IPS-NIHi7 (cell line): ENCODE data around the gene SDS.

ENCODE experiments used
- DNase-seq: peaks from one replicate; pipeline ENCODE4 v3.0.0; 2012; ENCODE audit warnings: mixed read lengths; ENCODE audit errors: extremely low spot score

SDS gene

GRCh38 chr12:113403435-113404415 lies at the start of gene SDS:
SDS (minus strand) TSS chr12:113403887; CDS start chr12:113399708, 4,179 bp downstream.
- DNase-seq: no peak

GRCh38 chr12:113453330-113453729 lies 49.6 kb upstream of the SDS start:
- no peak for DNase-seq

DNA sequence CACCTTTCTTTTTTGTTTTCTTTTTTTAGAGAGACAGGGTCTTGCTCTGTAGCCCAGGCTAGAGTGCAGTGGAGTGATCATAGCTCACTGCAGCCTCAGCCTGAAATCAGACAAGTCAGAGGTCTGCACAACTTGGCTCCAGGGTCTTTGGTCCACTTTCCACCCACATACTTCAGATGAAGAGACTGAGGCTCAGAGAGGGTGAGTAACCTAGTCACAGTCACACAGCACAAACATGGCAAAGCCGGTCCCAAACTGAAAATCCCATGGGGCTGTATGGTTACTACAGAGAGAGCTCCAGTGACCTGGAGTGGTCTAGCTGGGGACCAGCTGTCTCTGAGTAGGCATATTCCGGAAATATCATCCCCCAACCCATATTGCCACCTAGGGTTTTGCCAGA lies 48.8 kb upstream of the SDS start:
- DNase-seq: no peak

GRCh38 chr12:113449839-113450238 lies 46.2 kb upstream of the SDS start:
- DNase-seq: no peak

DNA sequence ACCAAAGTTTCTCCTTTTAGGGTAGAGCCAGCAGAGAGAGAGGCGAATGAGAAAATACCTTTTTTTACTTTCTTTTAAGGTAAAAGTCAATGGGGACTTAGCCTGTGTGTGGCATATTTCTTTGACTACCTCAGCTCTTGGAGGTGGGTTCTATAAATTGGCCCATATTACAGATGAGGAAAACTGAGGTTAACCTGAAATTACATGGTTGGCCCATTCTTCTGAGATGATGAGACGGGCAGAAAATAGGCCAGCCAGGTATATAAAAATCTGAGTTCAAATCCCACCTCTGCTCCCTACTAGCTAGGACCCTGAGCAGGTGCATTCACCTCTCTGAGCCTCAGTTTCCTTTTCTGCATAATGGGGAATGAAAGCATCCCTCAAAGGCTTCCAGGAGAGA lies 45.6 kb upstream of the SDS start:
- DNase-seq: no peak

DNA sequence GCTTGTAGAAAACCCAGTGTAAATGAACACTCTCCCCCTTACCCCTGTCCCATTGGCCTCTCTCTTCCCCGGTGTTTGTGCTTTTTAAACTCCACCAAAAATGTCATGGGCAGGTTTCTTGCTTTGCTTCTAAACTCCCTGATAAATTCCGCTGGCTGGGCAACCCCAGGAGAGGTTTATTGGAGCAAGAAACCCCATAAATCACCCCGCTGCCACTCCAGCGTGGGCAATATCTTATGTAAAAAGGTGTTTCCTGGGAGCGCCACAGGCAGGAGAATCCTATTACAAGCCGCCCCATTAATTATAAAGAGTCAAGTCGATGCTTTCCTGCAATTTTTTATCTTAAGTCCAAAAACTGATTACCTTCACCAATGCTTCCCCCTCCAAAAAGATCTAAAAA lies 45.2 kb upstream of the SDS start:
- no peak for DNase-seq

DNA sequence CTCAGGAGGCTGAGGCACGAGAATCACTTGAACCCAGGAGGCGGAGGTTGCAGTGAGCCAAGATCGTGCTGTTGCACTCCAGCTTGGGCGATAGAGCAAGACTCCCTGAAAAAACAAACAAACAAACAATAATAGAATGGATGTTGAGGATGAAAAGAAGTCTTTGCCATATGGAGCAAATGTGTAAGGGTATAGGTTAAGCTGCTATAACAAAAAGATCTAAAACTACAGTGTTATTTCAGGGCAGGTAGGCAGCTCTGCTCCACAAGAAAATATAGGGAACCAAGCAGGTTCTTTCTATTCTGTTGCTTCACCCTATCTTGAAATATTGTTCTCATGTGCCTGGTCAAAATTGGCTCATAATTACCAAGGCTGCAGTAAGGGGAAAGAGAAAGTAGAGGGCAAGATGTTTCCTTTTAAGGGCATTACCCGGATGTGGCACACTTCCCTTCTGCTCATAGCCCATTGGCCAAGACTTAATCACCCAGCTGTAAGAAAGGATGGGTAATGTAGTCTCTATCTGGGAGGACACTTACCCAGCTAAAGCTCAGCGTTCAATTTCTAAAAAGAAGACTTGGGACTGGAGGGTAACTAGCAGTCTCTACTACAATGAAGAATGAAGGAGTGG lies 42.0 kb upstream of the SDS start:
- DNase-seq: no peak

DNA sequence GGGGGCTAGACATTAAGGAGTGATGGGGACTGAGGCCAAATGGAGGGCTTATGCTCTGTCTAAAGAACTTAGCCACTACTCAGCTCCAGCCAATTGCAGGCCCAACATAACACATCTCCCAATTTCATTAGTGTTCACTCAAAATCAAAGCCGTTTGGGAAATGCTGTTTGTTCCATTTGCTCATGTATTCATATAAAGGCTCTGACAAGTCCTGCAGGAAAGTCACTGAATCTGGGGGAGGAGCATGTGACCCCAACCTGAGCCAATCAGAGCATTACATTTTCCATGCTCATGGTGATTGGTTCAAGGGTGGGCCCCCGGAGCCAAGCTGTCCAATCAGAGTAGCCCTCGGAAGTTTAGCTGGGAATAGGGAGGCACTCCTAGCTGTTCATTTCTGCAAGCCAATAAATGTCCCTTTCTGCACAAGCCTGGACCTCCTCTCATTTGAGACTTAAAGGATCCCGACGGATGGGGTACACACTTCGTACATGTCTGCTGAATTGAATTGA lies 39.4 kb upstream of the SDS start:
- no peak for DNase-seq

- DNase-seq: no peak
Observed at GRCh38 chr12:113440947-113441782, 37.5 kb upstream of the SDS start.

DNA sequence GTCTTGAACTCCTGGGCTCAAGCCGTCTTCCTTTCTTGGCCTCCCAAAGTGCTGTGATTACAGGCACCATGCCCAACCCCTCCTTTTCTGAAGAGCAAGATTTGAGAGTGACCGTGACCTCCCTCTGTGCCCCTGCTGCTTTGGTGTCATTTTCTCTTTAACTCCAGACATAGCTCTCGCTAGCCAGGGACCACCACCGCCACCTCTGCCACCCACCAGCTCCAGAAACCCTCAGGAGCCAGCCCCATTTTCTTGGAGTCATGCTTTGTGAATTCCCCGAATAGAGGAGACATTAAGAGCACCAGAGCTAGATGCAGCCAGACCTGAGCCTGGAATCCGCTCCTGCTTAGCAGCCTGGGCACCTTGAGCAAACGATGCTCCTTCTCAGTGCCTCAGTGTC lies 36.6 kb upstream of the SDS start:
- no peak for DNase-seq

GRCh38 chr12:113439606-113440030 lies 35.9 kb upstream of the SDS start:
- DNase-seq: peak; percentile 88

DNA sequence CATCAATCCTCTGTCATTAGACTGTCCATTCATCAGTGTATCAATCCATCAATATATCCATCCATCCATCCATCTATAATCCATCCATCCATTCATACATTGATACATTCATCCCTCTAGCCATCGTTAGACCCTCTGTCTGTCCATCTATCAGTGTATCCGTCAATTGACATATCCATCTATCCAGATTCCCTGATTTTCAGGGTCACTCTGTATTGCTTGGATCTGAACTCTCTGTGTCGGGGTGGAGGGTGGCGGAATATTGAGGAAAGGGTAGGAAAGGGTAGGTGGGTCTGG lies 35.6 kb upstream of the SDS start:
- no peak for DNase-seq

DNA sequence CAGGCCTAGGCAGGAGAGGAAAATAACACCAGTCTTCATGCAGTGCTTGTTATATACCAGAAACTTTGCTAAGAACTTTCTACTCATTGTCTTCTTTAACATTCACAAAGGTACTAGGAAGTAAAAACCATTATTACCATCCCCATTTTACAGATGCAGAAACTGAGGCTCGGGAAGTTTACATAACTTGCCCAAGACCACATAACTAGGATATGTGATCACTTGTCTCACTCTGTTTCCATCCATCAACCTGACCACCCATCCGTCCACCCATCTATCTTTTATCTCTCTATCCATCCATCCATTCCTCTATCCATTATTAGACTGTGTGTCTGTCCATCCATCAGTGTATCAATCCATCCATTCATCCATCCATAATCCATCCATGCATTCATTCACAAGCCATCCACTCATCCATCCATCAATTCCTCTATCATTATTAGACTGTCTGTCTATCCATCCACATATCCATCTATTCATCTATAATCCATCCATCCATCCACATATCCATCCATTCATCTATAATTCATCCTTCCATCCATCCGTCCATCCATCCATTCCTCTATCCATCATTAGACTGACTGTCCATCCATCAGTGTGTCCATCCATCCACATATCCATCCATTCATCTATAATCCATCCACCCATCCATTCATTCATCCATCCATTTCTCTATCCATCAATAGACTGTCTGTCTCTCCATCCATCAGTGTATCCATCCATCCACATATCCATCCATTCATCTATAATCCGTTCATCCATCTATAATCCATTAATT lies 35.0 kb upstream of the SDS start:
- DNase-seq: no peak

DNA sequence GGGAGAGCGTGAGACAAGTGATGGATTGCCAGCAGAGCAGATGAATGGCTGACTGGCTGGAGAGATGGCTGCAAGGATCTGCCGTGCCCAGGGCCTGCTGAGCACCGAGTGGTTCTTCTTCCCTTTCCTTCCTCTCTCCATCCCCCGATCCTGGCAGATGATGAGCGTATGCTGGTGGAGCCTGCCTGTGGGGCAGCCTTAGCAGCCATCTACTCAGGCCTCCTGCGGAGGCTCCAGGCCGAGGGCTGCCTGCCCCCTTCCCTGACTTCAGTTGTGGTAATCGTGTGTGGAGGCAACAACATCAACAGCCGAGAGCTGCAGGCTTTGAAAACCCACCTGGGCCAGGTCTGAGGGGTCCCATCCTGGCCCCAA lies 34.0 kb upstream of the SDS start:
- no peak for DNase-seq

DNA sequence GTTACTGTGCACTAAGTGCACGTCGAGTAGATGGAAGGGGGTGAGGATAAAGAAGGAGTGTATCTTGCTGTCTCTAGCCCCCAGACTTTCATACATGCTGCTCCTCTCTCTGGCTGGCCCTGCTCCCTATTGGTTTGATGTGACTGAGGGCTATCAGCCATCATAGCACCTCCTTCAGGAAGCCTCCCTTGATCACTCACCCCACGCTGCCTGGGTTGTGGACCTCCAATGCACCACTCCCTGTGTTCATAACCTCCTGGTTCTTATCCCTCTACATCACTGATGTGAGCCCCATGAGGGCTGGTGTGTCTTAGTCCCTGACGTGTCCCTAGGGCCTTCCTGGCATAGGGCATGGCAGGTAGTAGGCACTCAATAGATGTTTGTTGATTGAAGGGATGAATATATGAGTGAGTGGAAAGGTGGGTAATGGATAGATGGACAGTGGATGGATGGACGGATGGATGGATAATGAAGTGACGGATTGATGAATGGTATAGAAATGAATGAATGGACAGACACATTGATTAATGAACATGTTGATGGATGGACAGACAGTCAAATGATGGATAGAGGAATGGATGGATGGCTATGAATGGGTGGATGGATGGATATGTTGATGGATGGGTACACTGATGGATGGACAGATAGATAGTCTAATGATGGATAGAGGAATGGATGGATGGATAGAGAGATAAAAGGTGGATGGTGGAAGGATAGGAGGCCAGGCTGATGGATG lies 33.5 kb upstream of the SDS start:
- no peak for DNase-seq

- no peak for DNase-seq
Observed at GRCh38 chr12:113436586-113436985, 32.9 kb upstream of the SDS start.

- DNase-seq: no peak
Observed at GRCh38 chr12:113435367-113435766, 31.7 kb upstream of the SDS start.

DNA sequence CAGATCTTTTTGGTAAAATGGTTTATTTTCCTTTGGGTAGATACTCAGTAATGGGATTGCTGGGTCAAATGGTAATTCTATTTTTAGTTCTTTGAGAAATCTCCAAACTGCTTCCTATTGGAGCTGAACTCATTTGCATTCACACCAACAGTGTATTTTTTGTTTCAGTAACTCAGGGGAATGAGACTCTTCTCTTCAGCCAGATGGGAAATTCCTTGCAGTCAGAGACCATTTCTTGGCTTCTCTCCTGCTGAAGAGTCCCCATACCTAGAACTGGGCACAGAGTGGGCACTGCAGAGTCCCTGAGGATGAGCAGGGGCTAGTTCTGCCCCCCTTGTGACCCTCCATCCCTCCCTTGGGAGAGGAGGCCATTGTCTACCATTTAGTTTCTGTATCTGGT lies 29.3 kb upstream of the SDS start:
- DNase-seq: no peak

DNA sequence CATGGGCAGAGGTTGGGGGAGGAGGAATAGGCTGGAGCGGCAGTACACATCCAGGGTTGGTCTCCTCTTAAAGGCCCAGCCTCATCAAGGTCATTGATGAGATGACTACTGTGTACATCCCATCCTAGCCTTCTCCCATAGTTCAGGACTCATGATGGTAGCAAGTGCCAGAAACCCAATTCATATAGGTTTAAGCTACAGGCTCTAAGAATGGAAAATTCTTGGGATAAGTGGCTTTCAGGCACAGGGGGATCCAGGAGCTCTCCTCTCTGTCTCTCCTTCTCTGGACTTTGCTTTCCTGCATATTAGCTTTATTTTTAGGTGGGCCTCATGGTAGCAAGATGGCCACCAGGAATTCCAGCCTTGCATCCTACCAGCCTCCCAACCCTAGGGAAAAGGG lies 24.8 kb upstream of the SDS start:
- DNase-seq: no peak

DNA sequence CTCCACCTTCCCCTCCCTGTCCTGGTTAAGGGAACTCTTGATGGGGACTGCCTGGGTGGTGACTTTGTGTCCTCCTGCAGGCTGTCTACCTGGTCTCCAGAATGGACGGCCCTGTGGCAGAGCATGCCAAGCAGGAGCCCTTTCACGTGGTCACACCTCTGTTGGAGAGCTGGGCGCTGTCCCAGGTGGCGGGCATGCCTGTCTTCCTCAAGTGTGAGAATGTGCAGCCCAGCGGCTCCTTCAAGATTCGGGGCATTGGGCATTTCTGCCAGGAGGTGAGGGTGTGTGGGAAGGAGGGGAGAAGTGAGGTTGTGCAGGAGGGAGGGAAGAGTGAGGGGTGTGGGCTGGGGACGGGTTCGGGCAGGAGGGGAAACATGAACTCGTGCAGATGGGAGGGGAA lies 24.2 kb upstream of the SDS start:
- DNase-seq: no peak

- DNase-seq: peak; percentile 52
Observed at GRCh38 chr12:113425960-113426453, 22.3 kb upstream of the SDS start.
